ENCODE data around the gene IMPDH2.

GRCh38 chr3:48979451-48979850 is 49.7 kb downstream of the IMPDH2 start:
- TF ChIP-seq CTCF (conservative IDR thresholded peaks at IDR 0.05; ENCODE audit: low read depth in 2 of 2): no peak
- no peak for TF ChIP-seq CREB1 (CRISPR knock-in tag; IDR thresholded peaks at IDR 0.05; ENCODE audit: low read depth)
